ENCODE results near the gene TBC1D8B. TPM values are rescaled to one million over a fixed set of nuclear protein-coding genes. Genes with fewer than 3 reads are reported as not detected.

The TBC1D8B gene
- total RNA-seq, 6 experiments from 2014 or later, result 6.6 to 9.6 (median 8.2) TPM

DNA sequence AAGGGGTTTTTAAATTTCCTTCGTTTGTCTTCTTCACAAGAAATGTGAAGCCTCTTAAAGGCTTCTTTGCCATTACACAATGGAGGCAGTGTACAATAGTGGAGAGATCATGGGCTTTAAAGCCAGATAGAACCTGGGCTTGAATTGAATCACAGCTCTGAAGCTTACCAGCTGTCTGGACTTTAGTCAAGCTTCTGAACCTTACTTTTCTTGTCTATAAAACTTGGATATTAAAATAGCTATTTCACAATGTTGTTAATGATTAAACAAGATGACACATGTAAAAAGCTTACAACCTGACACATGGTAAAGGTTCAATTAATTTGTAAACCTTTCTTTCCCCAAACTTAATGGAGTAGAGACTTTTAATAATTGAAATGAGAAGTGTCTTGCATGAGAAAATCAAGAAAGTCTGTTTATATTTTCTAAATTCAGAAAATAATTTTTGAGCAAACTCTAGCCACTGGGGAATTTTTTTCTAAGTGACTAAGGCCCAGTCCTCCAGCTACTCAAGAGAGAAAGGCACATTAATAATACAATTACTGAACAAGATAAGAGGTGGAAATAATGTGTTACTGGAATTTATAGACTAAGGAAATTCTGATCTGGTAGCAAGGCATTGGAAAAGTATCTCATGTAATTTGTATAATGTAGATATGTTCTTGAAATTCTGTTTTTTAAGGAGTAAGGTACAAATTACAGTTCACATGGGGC is 21.7 kb upstream of the TBC1D8B start:
- intact Hi-C loops (cut with DNase I), result no loop called here
- DNase-seq (no peak), ATAC-seq (peak; percentile 88 to 99 (median 95))
- no peaks in the 10 kb centered on the region for H3K36me3 ChIP-seq
- no peak overlapping the region for H3K4me3 ChIP-seq
- H3K4me1 ChIP-seq, result peaks cover 0 to 15% (median 2%) of the 10 kb centered on the region in 4 donors
- H3K9me3 ChIP-seq, result no peaks in the 10 kb centered on the region
- 19% methylated on average over 1 of the region's 1 CpG for WGBS (ENCODE audit: insufficient coverage, low coverage, low lambda C conversion rate, missing lambda C conversion rate)
- H3K27ac ChIP-seq, result peak overlapping the region in 2 of 3 donors; percentile 20 to 55
- no peak for TF ChIP-seq POLR2A (IDR thresholded peaks at IDR 0.05)
- TF ChIP-seq, protein P1, sequence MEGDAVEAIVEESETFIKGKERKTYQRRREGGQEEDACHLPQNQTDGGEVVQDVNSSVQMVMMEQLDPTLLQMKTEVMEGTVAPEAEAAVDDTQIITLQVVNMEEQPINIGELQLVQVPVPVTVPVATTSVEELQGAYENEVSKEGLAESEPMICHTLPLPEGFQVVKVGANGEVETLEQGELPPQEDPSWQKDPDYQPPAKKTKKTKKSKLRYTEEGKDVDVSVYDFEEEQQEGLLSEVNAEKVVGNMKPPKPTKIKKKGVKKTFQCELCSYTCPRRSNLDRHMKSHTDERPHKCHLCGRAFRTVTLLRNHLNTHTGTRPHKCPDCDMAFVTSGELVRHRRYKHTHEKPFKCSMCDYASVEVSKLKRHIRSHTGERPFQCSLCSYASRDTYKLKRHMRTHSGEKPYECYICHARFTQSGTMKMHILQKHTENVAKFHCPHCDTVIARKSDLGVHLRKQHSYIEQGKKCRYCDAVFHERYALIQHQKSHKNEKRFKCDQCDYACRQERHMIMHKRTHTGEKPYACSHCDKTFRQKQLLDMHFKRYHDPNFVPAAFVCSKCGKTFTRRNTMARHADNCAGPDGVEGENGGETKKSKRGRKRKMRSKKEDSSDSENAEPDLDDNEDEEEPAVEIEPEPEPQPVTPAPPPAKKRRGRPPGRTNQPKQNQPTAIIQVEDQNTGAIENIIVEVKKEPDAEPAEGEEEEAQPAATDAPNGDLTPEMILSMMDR (IDR thresholded peaks at IDR 0.05), result no peak
- H3K27me3 ChIP-seq, result no peaks in the 10 kb centered on the region

DNA sequence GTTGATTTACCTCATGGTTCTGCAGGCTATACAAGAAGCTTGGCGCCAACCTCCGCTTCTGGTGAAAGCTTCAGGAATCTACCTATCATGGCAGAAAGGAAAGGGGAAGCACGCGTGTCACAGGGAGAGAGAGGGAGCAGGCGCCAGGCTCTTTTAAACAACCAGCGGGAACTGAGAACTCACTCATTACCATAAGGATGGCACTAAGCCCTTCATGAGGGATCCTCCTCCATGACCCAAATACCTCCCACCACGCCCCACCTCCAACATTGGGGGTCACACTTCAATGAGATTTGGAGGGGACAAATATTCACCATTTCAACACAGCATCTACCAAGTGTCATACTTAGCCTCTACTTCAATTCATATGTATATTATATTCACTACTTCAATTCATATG is 18.8 kb upstream of the TBC1D8B start:
- no peak for TF ChIP-seq POLR2A (IDR thresholded peaks at IDR 0.05)
- TF ChIP-seq, protein P1 (IDR thresholded peaks at IDR 0.05), result no peak
- Histone ChIP-seq H3K4me1 (peaks cover 0 to 15% (median 2%) of the 10 kb centered on the region in 4 donors), H3K9me3 (no peaks in the 10 kb centered on the region), H3K36me3 (no peaks in the 10 kb centered on the region), H3K4me3 (no peak overlapping the region), H3K27me3 (no peaks in the 10 kb centered on the region), H3K27ac (no peak overlapping the region)
- DNase-seq, result no peak
- WGBS (ENCODE audit: insufficient coverage, low coverage, low lambda C conversion rate, missing lambda C conversion rate), result 40% methylated on average over 4 of the region's 7 CpGs
- intact Hi-C loops (cut with DNase I), result no loop called here
- ATAC-seq, result no peak

DNA sequence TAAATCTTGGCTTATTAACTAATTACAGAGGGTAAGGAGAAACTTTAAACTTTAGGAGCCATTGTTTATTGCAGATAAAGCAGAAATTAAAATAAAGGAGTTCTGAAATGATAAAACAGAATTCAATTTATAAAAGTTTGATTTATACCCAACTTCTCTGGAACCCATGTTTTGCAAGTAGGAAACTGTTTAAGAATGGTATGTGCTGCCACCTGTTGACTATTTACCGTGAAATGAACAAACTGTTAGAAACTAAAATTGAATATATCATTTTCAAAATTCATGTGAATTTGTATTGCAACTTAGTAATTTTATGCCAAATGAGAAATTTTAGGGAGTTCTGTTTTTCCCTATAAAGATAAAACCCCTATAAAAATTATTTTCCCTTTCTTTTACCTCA is 11.0 kb upstream of the TBC1D8B start:
- 0% methylated on average over 1 of the region's 1 CpG for WGBS (ENCODE audit: insufficient coverage, low coverage, low lambda C conversion rate, missing lambda C conversion rate)
- intact Hi-C loops (cut with DNase I), result no loop called here
- Histone ChIP-seq H3K27ac (no peak overlapping the region), H3K4me1 (no peaks in the 10 kb centered on the region), H3K27me3 (no peaks in the 10 kb centered on the region), H3K4me3 (no peak overlapping the region), H3K36me3 (no peaks in the 10 kb centered on the region), H3K9me3 (no peaks in the 10 kb centered on the region)
- ATAC-seq (peak in 1 of 4 donors; percentile 34), DNase-seq (no peak)
- TF ChIP-seq, protein P1 (IDR thresholded peaks at IDR 0.05), result peak; percentile 24 to 49 (median 38)
- TF ChIP-seq POLR2A (IDR thresholded peaks at IDR 0.05), result no peak

DNA sequence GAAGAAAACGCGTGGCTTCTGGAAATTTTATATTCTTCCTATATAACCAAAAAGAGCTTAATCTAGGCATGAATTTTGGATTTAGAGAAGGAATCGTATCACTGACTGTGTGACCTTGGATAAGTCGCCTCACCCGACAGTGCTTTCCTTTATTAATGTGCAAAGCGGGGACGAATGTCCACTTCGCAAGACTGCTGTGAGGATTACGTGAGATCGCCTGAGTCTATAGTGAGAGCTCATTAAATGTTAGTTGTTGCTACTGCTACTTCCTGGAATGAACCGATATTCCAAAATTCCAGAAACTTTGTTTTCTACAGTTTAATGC is 448 bp upstream of the TBC1D8B start:
- DNase-seq (no peak), ATAC-seq (peak; percentile 40 to 59 (median 52))
- H3K9me3 ChIP-seq, result no peaks in the 10 kb centered on the region
- TF ChIP-seq, protein P1 (IDR thresholded peaks at IDR 0.05), result no peak
- no peak for TF ChIP-seq POLR2A (IDR thresholded peaks at IDR 0.05)
- H3K36me3 ChIP-seq, result no peaks in the 10 kb centered on the region
- 18% methylated on average over 11 of the region's 11 CpGs for WGBS (ENCODE audit: insufficient coverage, low coverage, low lambda C conversion rate, missing lambda C conversion rate)
- peak overlapping the region; percentile 44 to 59 (median 58) for H3K4me3 ChIP-seq
- no peaks in the 10 kb centered on the region for H3K27me3 ChIP-seq
- no peaks in the 10 kb centered on the region for H3K4me1 ChIP-seq
- H3K27ac ChIP-seq, result peak overlapping the region in 1 of 3 donors; percentile 3
- intact Hi-C loops (cut with DNase I), result no loop called here
